ENCODE results near the gene FUZ. TPM values are rescaled to one million over a fixed set of nuclear protein-coding genes. Genes with fewer than 3 reads are reported as not detected.

FUZ gene
- total and polyA plus RNA-seq, 9 donors: 13.4 to 48.6 (median 27.5) TPM

- TF ChIP-seq CTCF (IDR thresholded peaks at IDR 0.05): no peak
- no peak for TF ChIP-seq POLR2A (IDR thresholded peaks at IDR 0.05)
- no peak for TF ChIP-seq EP300 (IDR thresholded peaks at IDR 0.05)
- WGBS, 3 donors: 91 to 96% (median 91%) methylated on average over 11 to 12 of the region's 12 CpGs
- intact Hi-C loops (cut with DNase I): no loop called here
These were observed 17.7 kb upstream of the FUZ start for GRCh38 chr19:49830766-49831165.

GRCh38 chr19:49829721-49830120 lies 16.6 kb upstream of the FUZ start:
- H3K36me3 ChIP-seq: no peaks in the 10 kb centered on the region

More at GRCh38 chr19:49830766-49831165, 17.7 kb upstream of the FUZ start:
- H3K27ac ChIP-seq: no peak overlapping the region
- no peaks in the 10 kb centered on the region for H3K36me3 ChIP-seq
- no peak for DNase-seq
- H3K4me1 ChIP-seq (ENCODE audit: insufficient read depth): no peaks in the 10 kb centered on the region
- no peak overlapping the region for H3K4me3 ChIP-seq
- no peaks in the 10 kb centered on the region for H3K9me3 ChIP-seq
- no peaks in the 10 kb centered on the region for H3K27me3 ChIP-seq

DNA sequence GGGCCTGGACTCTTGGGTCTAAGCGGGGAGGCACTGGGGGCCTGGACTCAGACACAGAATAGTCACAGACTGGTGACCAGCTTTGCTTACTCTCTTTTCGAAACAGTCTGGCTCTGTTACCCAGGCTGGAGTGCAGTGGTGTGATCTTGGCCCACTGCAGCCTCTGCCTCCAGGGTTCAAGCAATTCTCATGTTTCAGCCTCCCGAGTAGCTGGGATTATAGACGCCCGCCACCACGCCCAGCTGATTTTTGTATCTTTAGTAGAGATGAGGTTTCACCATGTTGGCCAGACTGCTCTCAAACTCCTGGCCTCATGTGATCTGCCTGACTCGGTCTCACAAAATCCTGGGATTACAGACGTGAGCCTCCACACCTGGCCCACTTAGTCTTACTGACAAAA lies 16.1 kb upstream of the FUZ start:
- Histone ChIP-seq H3K4me3 (no peak overlapping the region), H3K4me1 (ENCODE audit: insufficient read depth) (peaks cover 3% of the 10 kb centered on the region), H3K27ac (no peak overlapping the region), H3K36me3 (no peaks in the 10 kb centered on the region), H3K27me3 (no peaks in the 10 kb centered on the region), H3K9me3 (no peaks in the 10 kb centered on the region)
- DNase-seq: no peak
- 92 to 93% (median 92%) methylated on average over 7 to 8 of the region's 8 CpGs for WGBS, 3 donors
- TF ChIP-seq CTCF (IDR thresholded peaks at IDR 0.05) (no peak), EP300 (IDR thresholded peaks at IDR 0.05) (no peak), POLR2A (IDR thresholded peaks at IDR 0.05) (no peak)
- intact Hi-C loops (cut with DNase I): no loop called here

More at GRCh38 chr19:49829721-49830120, 16.6 kb upstream of the FUZ start:
- WGBS, 3 donors: 89 to 92% (median 91%) methylated on average over 18 of the region's 18 CpGs
- intact Hi-C loops (cut with DNase I): no loop called here
- peaks cover 3% of the 10 kb centered on the region for H3K4me1 ChIP-seq (ENCODE audit: insufficient read depth)
- no peak overlapping the region for H3K4me3 ChIP-seq
- DNase-seq: no peak
- TF ChIP-seq EP300 (IDR thresholded peaks at IDR 0.05) (no peak), CTCF (IDR thresholded peaks at IDR 0.05) (no peak), POLR2A (IDR thresholded peaks at IDR 0.05) (no peak)
- no peaks in the 10 kb centered on the region for H3K27me3 ChIP-seq
- no peak overlapping the region for H3K27ac ChIP-seq
- no peaks in the 10 kb centered on the region for H3K9me3 ChIP-seq

- no peak overlapping the region for H3K27ac ChIP-seq
- DNase-seq: no peak
- H3K4me1 ChIP-seq (ENCODE audit: insufficient read depth): peaks cover 3% of the 10 kb centered on the region
- no peaks in the 10 kb centered on the region for H3K36me3 ChIP-seq
- 82 to 86% (median 82%) methylated on average over 14 of the region's 14 CpGs for WGBS, 3 donors
- H3K9me3 ChIP-seq: no peaks in the 10 kb centered on the region
- no peaks in the 10 kb centered on the region for H3K27me3 ChIP-seq
- TF ChIP-seq EP300 (IDR thresholded peaks at IDR 0.05) (no peak), POLR2A (IDR thresholded peaks at IDR 0.05) (no peak), CTCF (IDR thresholded peaks at IDR 0.05) (no peak)
- H3K4me3 ChIP-seq: no peak overlapping the region
- intact Hi-C loops (cut with DNase I): no loop called here
These were observed 13.9 kb upstream of the FUZ start for GRCh38 chr19:49827034-49827433.

Measured in ovary (tissue), 9 donors.